ENCODE data around the gene NPIPB5.
"Not testable (repeated sequence)": the region's sequence is repeated elsewhere in the genome, so short reads cannot be mapped to it uniquely, and the experiment has no call there.

Gene NPIPB5

DNA sequence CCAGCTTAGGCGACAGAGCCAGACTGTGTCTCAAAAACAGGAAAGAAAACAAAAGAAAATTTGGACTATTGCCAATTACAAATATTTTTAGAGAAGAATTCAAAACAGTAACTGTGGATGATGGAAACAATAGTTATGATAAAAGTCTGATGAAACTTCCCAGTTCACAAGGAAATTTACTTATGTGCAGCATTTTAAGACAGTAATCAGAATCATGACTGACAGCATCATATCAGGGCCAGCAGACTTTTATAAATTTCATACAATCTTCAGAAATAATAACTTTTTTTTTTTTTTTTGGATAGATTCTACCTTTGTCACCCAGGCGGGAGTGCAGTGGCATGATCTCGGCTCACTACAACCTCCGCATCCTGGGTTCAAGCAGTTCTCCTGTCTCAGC is at the start of gene NPIPB5:
NPIPB5 (plus strand) TSS at position 301 of the 400 bp plus-strand sequence. CDS start 2,911 bp downstream, outside the sequence.
- not testable (repeated sequence) for DNase-seq (ENCODE audit: low read depth)

DNA sequence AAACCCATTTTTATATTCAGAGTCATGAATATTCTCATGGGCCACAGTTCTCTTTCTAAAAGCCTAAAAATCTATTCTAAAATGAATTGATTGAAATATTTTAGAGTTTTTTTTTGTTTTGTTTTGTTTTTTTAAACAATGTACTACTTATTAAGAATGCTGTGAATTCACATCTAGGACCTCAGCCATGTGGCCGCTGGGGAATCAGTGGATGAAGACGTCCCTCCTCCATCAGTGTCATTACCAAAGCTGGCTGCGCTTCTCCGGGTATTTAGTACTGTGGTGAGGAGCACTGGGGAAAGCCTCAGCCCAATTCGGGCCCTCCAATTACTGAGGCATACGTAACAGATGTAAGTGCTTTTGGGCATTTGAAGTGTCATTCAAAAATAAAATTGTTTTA is 41.8 kb upstream of the NPIPB5 start:
- not testable (repeated sequence) for DNase-seq (ENCODE audit: low read depth)

DNA sequence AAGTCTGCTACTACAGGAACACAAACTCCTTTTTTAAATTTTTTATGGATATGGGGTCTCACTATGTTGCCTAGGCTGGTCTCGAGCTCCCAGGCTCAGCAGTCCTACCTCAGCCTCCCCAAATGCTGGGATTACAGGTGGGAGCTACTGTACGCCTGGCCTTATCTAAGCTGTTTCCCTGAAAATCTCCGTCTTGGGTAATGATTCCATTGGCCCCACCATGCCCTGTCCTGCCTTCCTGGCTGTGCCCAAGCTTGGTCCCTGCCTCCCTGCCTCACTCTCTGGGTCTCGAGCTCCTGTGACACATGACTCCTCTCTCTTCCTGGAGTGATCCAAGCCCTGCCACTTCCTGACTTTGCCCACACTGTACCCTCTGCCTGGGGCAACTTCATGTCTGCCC is 27.3 kb downstream of the NPIPB5 start:
- DNase-seq (ENCODE audit: low read depth) = not testable (repeated sequence)

DNA sequence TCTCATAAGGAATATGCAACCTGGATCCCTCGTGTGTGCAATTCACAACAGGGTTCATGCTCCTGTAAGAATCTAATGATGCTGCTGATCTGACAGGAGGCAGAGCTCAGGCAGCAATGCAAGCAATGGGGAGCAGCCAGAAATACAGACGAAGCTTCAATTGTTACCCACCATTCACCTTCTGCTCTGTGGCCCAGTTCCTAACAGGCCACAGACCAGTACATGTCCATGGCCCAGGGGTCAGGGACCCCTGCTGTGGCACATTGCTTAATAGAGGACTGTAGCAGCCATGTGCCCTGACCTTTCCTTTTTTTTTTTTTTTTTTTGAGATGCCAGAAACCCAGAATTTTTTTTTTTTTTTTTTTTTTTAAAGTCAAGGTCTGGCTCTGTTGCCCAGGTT is 34.1 kb downstream of the NPIPB5 start:
- not testable (repeated sequence) for DNase-seq (ENCODE audit: low read depth)

DNA sequence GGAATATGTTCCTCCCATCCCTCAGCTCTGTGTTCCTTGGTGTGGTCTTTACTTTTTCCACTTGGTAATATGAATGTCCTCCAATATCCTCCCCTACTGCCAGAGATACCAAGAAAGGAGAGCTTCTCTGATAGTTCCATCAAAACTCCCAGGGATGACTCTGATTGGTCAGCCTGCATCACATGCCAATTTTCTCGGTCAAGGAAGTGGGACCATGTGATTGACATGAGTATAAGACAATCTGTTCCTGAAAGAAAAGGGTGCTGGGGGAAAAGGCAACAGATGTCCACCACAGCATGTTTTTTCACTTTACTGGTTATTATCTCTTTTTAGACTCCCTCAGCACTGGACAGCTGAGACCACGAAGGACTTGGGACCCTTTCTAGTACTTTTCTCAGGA is 35.9 kb downstream of the NPIPB5 start:
- not testable (repeated sequence) for DNase-seq (ENCODE audit: low read depth)

DNA sequence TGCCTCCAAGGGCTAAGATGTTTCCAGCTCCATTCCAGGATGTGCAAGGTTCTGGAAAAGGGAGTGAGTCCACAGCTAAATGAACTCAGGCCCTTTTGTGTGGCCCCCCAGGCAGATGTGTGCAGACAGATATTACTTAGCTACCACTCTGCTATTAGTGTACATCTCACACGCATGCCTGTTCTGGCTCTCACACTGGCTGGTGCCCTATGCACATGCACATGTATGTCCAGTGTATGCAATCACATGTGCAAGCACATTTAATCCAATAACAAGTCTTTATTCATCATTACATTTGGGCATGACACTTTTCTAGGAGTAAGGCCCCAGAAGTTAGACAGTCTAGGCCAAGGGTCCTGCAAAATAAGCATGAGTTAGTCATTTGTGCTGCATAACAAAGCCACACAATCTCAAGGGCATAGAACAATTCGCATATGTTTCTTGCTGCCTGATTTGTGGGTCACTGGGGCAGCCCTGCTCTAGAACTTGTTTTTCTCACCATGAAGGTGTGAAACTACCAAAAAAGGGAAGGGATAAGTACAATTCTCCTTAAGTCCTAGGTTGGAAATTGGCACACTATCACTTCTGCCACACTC is 36.6 kb downstream of the NPIPB5 start:
- not testable (repeated sequence) for DNase-seq (ENCODE audit: low read depth)

DNA sequence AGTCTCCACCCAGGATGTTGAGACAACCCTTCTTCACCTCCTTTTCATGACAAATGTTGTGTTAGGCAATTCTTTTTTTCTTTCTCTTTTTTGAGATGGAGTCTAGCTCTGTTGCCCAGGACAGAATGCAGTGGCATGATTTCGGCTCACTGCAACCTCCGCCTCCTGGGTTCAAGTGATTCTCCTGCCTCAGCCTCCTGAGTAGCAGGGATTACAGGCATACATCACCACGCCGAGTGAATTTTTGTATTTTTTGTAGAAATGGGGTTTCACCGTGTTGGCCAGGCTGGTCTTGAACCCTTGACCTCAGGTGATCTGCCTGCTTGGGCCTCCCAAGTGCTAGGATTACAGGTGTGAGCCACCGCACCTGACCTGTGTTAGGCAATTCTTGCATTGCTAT is 39.2 kb downstream of the NPIPB5 start:
- DNase-seq (ENCODE audit: low read depth) = not testable (repeated sequence)

DNA sequence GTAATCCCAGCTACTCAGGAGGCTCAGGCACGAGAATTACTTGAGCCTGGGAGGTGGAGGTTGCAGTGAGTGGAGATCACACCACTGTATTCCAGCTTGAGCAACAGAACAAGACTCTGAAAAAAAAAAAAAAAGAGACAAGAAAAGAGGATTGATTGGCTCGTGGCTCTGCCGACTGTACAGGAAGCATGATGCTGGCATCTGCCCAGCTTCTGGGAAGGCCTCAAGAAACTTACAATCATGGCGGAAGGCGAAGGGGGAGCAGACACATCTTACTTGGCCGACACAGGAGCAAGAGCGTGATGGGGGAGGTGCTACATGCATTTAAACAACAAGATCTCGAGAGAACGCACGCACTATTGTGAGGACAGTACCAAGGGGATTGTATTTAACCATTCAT is 40.5 kb downstream of the NPIPB5 start:
- DNase-seq (ENCODE audit: low read depth) = not testable (repeated sequence)

DNA sequence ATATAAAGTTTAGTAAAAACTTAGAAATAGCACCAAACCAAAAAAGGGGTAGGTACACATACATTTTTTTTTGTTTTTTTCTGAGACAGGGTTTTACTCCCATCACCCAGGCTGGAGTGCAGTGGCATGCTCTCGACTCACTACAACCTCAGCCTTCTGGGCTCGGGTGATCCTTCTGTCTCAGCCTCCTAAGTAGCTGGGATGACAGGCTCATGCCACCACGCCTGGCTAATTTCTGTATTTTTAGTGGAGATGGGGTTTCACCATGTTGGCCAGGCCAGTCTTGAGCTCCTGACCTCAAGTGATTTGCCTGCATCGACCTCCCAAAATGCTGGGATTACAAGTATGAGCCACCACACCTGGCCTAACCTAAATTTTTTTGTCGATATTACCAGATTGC is 41.0 kb downstream of the NPIPB5 start:
- not testable (repeated sequence) for DNase-seq (ENCODE audit: low read depth)

DNA sequence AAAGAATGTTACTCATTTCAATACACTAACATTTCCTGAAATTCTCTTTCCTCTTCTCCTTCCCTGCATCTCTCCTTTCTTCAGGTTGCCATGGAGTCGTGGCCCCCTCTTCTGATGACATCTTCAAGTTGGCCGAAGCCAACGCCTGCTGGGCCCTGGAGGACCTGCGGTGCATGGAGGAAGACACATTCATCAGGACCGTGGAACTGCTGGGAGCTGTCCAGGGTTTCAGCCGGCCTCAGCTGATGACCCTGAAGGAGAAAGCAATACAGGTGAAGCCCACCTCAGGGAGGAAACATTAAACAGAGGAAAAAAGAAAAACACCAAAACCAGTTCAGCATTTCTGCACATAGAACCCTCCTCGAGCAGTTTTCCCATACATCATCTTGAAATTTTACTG is 46.1 kb downstream of the NPIPB5 start:
- DNase-seq (ENCODE audit: low read depth) = not testable (repeated sequence)

Measured in stimulated activated CD4-positive, alpha-beta T cell treated with anti-CD3 and anti-CD28 coated beads, Interleukin-2, amount 100 ng/mL, for 4 hours (primary cell).